Measurements from ENCODE around the gene LRRN2. TPM values are rescaled to one million over a fixed set of nuclear protein-coding genes. Genes with fewer than 3 reads are reported as not detected.
"Not testable (repeated sequence)": the region's sequence is repeated elsewhere in the genome, so short reads cannot be mapped to it uniquely, and the experiment has no call there.

LRRN2 gene
- total RNA-seq, 4 donors from 2014 or later, result 2.0 to 8.6 (median 3.9) TPM

GRCh38 chr1:204695692-204696091 lies 10.2 kb upstream of the LRRN2 start:
- no peaks in the 10 kb centered on the region for H3K9me3 ChIP-seq
- H3K27ac ChIP-seq, result no peak overlapping the region
- H3K27me3 ChIP-seq, result no peaks in the 10 kb centered on the region
- H3K4me3 ChIP-seq (replicated peaks in 1 of 3), result no peak overlapping the region
- no peaks in the 10 kb centered on the region for H3K4me1 ChIP-seq
- intact Hi-C loops (cut with DNase I), result no loop called here
- WGBS, 2 donors, result 86 to 88% methylated on average over 4 to 5 of the region's 5 CpGs
- no peaks in the 10 kb centered on the region for H3K36me3 ChIP-seq
- TF ChIP-seq CTCF (IDR thresholded peaks at IDR 0.05), result no peak
- no peak for TF ChIP-seq POLR2A (IDR thresholded peaks at IDR 0.05)
- DNase-seq, result no peak

GRCh38 chr1:204694145-204694544 lies 8.6 kb upstream of the LRRN2 start:
- 77 to 80% methylated on average over 7 of the region's 7 CpGs for WGBS, 2 donors
- intact Hi-C loops (cut with DNase I), result no loop called here

GRCh38 chr1:204692841-204693356 lies 7.4 kb upstream of the LRRN2 start:
- 67 to 69% methylated on average over 7 of the region's 7 CpGs for WGBS, 2 donors
- DNase-seq, result peak; percentile 24 to 40

More at GRCh38 chr1:204694145-204694544, 8.6 kb upstream of the LRRN2 start:
- Histone ChIP-seq H3K4me1 (no peaks in the 10 kb centered on the region), H3K9me3 (no peaks in the 10 kb centered on the region), H3K27ac (no peak overlapping the region), H3K36me3 (no peaks in the 10 kb centered on the region), H3K27me3 (no peaks in the 10 kb centered on the region), H3K4me3 (replicated peaks in 1 of 3) (no peak overlapping the region)
- no peak for TF ChIP-seq CTCF (IDR thresholded peaks at IDR 0.05)
- DNase-seq, result no peak

GRCh38 chr1:204692325-204692840 lies 6.8 kb upstream of the LRRN2 start:
- 55 to 57% methylated on average over 1 of the region's 1 CpG for WGBS, 2 donors
- DNase-seq, result peak in 1 of 2 donors; percentile 32

More at GRCh38 chr1:204692841-204693356, 7.4 kb upstream of the LRRN2 start:
- no peaks in the 10 kb centered on the region for H3K4me1 ChIP-seq
- no peak overlapping the region for H3K4me3 ChIP-seq (replicated peaks in 1 of 3)
- H3K27me3 ChIP-seq, result no peaks in the 10 kb centered on the region
- no peaks in the 10 kb centered on the region for H3K36me3 ChIP-seq
- H3K27ac ChIP-seq, result no peak overlapping the region
- no peaks in the 10 kb centered on the region for H3K9me3 ChIP-seq
- peak in 3 of 6 experiments; percentile 27 to 33 (median 30) for TF ChIP-seq CTCF (IDR thresholded peaks at IDR 0.05)
- TF ChIP-seq POLR2A (IDR thresholded peaks at IDR 0.05), result no peak
- intact Hi-C loops (cut with DNase I), result no loop called here

GRCh38 chr1:204691328-204691730 lies 5.8 kb upstream of the LRRN2 start:
- DNase-seq; H3K9me3 ChIP-seq; intact Hi-C loops (cut with DNase I); H3K4me1 ChIP-seq; H3K36me3 ChIP-seq; H3K4me3 ChIP-seq (replicated peaks in 1 of 3); H3K27me3 ChIP-seq; H3K27ac ChIP-seq: not testable (repeated sequence)
- WGBS, 2 donors, result 86 to 88% methylated on average over 6 of the region's 6 CpGs

More at GRCh38 chr1:204692325-204692840, 6.8 kb upstream of the LRRN2 start:
- TF ChIP-seq CTCF (IDR thresholded peaks at IDR 0.05) (no peak), POLR2A (IDR thresholded peaks at IDR 0.05) (no peak)
- Histone ChIP-seq H3K27me3 (no peaks in the 10 kb centered on the region), H3K4me3 (replicated peaks in 1 of 3) (no peak overlapping the region), H3K36me3 (no peaks in the 10 kb centered on the region), H3K9me3 (no peaks in the 10 kb centered on the region), H3K27ac (no peak overlapping the region), H3K4me1 (no peaks in the 10 kb centered on the region)
- intact Hi-C loops (cut with DNase I), result no loop called here
